HG03342 (cell line): ENCODE measurements around the gene PRAMEF12.
"Not testable (repeated sequence)": the region's sequence is repeated elsewhere in the genome, so short reads cannot be mapped to it uniquely, and the experiment has no call there.

ENCODE experiments used
- ATAC-seq: cut with Tn5 transposase; IDR thresholded peaks from one replicate; pipeline ENCODE4 v1.9.1; 2021; ENCODE audit warnings: mild to moderate bottlenecking, moderate library complexity; ENCODE audit not compliant: unreplicated experiment

Gene PRAMEF12

DNA sequence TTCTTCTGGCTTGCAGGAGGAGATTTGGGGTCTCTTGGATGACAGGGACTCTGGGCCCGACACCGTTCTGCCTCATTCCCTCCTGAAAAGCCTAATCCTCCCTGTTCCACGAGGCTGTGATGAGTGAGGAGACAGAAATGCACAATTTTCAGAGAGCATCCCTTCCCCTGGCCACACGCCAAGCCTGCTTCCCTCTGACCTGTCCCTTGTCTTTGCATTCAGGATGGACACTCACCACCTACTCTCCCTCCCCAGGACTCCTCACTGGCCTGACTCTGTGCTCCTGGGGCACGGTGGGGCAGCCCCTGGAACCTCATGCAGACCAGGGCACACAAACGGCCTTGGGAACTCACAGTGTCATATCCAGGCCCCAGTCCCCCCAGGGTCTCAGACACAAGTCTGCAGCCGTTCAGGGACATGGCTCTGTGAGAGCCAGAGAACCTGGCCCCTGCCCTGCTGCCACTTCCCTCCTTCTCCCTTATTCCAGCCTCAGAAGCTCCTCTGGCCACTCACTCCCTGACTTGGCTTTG lies 3.5 kb upstream of the PRAMEF12 start:
- ATAC-seq: no peak

GRCh38 chr1:12770620-12771019 lies 2.9 kb upstream of the PRAMEF12 start:
- no peak for ATAC-seq

DNA sequence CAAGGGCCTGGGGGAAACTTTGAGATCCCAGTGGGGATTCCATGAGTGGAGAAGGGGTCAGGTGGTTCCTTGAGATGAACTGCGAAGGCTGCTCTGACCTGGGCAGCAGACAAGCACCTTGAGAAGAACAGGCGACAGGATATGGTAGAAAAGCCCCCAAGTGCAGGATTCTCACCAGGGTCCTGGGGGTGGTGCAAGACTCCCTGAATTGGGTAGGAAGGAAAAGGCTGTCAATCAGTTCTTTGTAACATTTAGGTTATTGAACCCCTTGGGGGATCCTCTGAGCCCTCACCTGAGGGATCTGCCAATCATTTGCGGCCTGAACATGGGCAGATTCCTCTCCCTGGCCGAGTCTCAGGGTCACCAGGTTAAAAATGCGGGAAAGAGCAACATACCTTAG lies 2.4 kb upstream of the PRAMEF12 start:
- ATAC-seq: no peak

GRCh38 chr1:12772520-12772919 lies 1.0 kb upstream of the PRAMEF12 start:
- no peak for ATAC-seq

GRCh38 chr1:12774801-12775345 lies 1.3 kb downstream of the PRAMEF12 start:
- ATAC-seq: no peak

DNA sequence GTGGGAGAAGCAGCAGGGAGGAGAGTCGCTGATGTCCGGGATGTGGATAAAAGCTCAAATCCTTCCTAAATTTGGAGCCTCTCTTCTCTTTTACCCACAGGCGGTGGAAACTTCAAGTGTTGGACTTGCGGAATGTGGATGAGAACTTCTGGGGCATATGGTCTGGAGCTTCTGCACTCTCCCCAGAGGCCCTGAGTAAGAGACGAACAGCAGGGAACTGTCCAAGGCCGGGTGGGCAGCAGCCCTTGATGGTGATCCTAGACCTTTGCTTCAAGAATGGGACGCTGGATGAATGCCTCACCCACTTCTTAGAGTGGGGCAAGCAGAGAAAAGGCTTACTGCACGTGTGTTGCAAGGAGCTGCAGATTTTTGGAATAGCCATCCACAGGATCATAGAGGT lies 1.9 kb downstream of the PRAMEF12 start:
- ATAC-seq: no peak

- ATAC-seq: no peak
These were observed 3.4 kb downstream of the PRAMEF12 start for GRCh38 chr1:12776801-12777557.

- no peak for ATAC-seq
These were observed 4.5 kb downstream of the PRAMEF12 start for GRCh38 chr1:12778061-12778460.

- no peak for ATAC-seq
These were observed 5.4 kb downstream of the PRAMEF12 start for GRCh38 chr1:12778907-12779306.

- not testable (repeated sequence) for ATAC-seq
These were observed 8.0 kb downstream of the PRAMEF12 start for GRCh38 chr1:12781488-12781887.

DNA sequence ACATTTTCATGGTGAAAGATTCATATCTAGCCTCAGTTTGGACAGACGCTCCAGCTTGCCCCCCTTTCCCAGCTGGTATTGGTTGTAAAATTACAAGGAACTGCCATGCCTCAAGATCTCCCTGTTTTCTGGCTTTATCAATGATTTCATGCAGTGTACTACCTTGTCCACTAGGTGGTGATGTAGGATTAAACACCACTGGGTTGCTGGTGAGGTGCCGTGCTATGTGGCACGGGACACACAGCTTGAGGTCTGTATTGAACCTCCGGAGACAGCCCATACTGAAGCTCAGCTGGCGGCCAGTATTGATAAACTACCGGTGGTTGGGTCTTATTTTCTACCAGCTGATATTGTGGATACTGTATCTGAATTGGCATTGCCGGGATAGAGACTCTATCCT lies 10.2 kb downstream of the PRAMEF12 start:
- not testable (repeated sequence) for ATAC-seq

DNA sequence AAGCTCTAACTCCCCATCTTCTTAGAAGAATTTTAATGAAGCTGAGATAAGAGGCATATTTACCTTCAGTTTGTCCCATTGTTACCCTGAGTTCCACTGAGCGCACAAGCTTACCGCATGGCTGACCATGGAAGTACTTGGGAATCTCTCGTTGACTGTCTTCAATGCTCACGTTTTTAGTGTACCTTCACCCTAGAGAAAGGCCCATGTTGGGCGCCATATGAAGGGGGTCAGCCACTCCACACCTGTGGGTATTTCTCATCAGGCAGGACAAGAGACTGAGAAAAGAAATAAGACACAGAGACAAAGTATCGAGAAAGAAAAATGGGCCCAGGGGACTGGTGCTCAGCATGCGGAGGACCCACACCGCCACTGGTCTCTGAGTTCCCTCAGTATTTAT lies 11.2 kb downstream of the PRAMEF12 start:
- not testable (repeated sequence) for ATAC-seq

DNA sequence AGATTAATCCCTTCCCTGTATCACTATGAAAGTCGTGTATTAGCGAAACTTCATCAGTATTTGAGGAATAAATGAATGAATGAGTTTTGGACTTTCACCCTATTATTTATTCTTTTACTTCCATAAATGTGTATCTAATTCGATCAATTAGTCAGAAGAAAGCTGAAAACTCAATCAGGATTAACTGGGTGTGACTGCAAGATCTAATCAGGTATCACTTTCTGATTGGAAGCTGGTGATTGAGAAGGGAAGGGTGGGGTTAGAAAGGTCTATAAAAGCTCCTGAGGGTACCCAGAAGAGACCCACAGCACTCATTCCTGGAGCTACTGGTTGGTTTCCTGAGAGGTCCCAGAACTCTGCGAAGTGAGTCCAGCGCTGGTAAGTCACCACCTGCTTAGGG lies 17.6 kb downstream of the PRAMEF12 start, which contains the start of gene PRAMEF1:
TSS of gene PRAMEF1 (plus strand) at position 301 of the 400 bp plus-strand sequence. CDS start 1,831 bp downstream, outside the sequence.
- not testable (repeated sequence) for ATAC-seq

GRCh38 chr1:12798911-12799310 lies 25.4 kb downstream of the PRAMEF12 start:
- no peak for ATAC-seq

- ATAC-seq: no peak
These were observed 26.2 kb downstream of the PRAMEF12 start for GRCh38 chr1:12799730-12800129.

GRCh38 chr1:12809933-12810332 lies 36.4 kb downstream of the PRAMEF12 start:
- ATAC-seq: no peak

GRCh38 chr1:12810691-12811408 lies 37.3 kb downstream of the PRAMEF12 start:
- no peak for ATAC-seq

- ATAC-seq: no peak
These were observed 37.9 kb downstream of the PRAMEF12 start for GRCh38 chr1:12811409-12811784.

- ATAC-seq: not testable (repeated sequence)
These were observed 45.5 kb downstream of the PRAMEF12 start for GRCh38 chr1:12819061-12819460.
